NCI-H460 (cell line): Measurements from ENCODE around the gene CIAO3. TPM values are rescaled to one million over a fixed set of nuclear protein-coding genes. Genes with fewer than 3 reads are reported as not detected.
"Not testable (repeated sequence)": the region's sequence is repeated elsewhere in the genome, so short reads cannot be mapped to it uniquely, and the experiment has no call there.

Experiments used
- DNase-seq: peaks from one replicate; pipeline ENCODE4 v3.0.0-alpha.2; 2016; ENCODE audit warnings: low read depth; ENCODE audit errors: extremely low read depth
- total RNA-seq: library from RNA; depleted of rRNA; stranded (reverse); fragments of >200 nt; shearing (Covaris generic); gene quantifications from 2 replicates; pipeline ENCODE4 v1.2.3, GENCODE V29; 2014

The CIAO3 gene
- total RNA-seq, 1 experiment from 2014 or later: 36.8 TPM

- no peak for DNase-seq
Observed at GRCh38 chr16:776824-777223, 36.0 kb upstream of the CIAO3 start.

GRCh38 chr16:776298-776697 is 35.5 kb upstream of the CIAO3 start:
- not testable (repeated sequence) for DNase-seq

- DNase-seq: no peak
Observed at GRCh38 chr16:775236-775796, 34.5 kb upstream of the CIAO3 start.

GRCh38 chr16:774086-775001 is 33.5 kb upstream of the CIAO3 start:
- DNase-seq: no peak

GRCh38 chr16:772959-773358 is 32.2 kb upstream of the CIAO3 start:
- DNase-seq: no peak

GRCh38 chr16:770411-770810 is 29.6 kb upstream of the CIAO3 start:
- no peak for DNase-seq

- no peak for DNase-seq
Observed at GRCh38 chr16:769934-770333, 29.1 kb upstream of the CIAO3 start.

GRCh38 chr16:769184-769784 is 28.5 kb upstream of the CIAO3 start:
- DNase-seq: no peak

GRCh38 chr16:768428-768827 is 27.6 kb upstream of the CIAO3 start:
- DNase-seq: no peak

- no peak for DNase-seq
Observed at GRCh38 chr16:767743-768235, 27.0 kb upstream of the CIAO3 start.

- DNase-seq: no peak
Observed at GRCh38 chr16:766820-767640, 26.2 kb upstream of the CIAO3 start.

GRCh38 chr16:766008-766819 is 25.4 kb upstream of the CIAO3 start:
- DNase-seq: no peak

- no peak for DNase-seq
Observed at GRCh38 chr16:765488-765865, 24.7 kb upstream of the CIAO3 start.

GRCh38 chr16:764848-765487 is 24.2 kb upstream of the CIAO3 start:
- no peak for DNase-seq

GRCh38 chr16:764184-764750 is 23.5 kb upstream of the CIAO3 start:
- DNase-seq: no peak

GRCh38 chr16:763369-764183 is 22.8 kb upstream of the CIAO3 start:
- DNase-seq: no peak

GRCh38 chr16:762595-763268 is 21.9 kb upstream of the CIAO3 start:
- no peak for DNase-seq
